NCI-H1417 (cell line): Measurements from ENCODE around the gene GFPT2.

ENCODE experiments used
- DNase-seq, 3 experiments: peaks; one replicate each; lab custom pipeline; 2025; lab: John Stamatoyannopoulos, UW

Gene GFPT2

DNA sequence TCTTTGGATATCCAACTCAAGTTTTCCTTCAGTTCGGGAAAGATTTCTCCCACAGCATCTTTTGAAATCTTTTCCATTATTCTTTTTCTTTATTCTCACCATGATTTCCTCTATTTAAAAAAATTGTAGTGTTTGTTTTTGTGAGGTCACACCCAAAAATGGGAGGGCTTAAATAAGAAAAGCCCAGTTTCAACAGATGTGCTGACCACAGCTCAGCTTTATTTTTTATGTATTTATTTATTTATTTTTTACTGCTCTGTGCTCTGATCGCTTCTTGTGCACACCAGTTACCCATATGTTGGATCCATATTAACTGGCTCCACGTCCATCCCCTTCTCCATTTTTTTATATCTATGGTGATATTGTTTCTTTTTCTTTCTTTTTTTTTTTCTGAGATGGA is 20.3 kb downstream of the GFPT2 start:
- no peak for DNase-seq

DNA sequence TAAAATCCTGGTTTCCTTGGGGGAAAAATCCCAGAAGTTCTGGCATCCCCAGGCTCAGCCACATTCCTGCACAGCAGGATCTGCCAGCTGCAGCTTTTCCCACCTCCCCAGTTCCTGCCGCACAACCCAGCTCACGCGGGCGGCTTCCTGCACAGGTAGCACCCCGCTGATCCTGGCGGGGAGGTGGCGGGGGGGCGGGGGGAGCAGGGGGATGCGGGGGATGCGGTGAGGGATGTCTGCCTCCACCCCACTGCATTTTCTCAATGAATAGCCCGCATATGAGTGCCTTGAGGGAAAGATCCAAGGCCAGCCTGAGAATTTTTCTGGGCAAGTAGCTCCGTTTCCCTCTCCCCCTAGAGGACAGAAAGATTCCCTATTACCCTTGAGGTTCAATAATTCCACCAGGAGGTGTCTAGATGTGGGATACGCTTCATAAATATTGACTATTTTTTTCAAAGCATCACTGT is 21.1 kb downstream of the GFPT2 start:
- DNase-seq, result peak in 1 of 3 experiments; percentile 18

DNA sequence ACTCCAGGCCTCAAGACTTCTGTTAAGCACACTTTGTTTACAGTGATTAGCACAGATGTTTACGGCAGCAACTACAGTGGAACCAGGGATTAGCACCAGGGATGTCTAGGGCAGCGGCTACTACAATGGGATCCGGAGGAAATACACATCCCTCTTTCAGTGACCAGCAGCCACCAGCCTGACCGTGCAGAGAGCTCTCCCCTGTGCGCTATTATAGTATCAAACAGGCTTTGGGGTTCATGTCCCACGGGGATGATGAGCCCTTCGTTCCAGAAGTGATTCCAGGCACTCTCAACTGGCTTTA is 21.5 kb downstream of the GFPT2 start:
- no peak for DNase-seq

DNA sequence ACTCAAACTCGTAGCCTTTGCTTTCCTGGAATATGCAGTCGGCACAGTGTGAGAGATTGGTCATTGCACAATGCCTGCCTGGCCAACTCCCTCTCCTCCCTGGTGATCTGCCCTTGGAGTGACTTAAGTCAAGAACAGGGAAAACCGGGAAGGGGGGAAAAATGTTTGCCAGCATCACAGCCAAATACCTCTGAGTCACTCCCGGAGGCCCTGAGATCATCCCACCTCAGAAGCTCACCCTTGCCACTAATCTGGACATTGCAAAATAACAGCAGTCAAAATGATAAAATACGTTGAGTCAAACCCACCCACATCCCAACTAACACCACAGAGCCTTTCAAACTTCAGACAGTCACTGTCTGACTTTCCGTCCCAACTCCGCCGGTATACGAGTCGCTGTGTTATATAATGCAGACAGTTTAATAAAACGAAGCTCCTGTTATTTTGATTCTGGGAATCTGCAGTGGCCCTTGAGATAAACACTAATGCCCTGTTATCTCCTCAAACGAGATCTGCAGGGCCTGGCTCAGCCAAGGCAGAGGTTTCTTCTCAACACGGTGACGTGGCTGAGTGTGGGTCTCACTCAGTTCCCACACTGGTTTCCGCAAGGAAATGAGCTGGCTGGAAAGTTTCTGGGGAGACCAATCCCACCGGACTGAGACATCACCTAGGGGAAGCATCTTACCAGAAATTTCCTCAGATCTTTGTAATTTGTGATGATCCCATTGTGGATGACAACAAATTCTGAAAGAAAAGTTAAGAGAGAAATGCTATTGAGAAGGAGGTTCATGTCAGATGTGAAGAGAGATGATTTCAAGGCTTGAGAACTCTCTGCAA is 22.1 kb downstream of the GFPT2 start:
- DNase-seq, result no peak

DNA sequence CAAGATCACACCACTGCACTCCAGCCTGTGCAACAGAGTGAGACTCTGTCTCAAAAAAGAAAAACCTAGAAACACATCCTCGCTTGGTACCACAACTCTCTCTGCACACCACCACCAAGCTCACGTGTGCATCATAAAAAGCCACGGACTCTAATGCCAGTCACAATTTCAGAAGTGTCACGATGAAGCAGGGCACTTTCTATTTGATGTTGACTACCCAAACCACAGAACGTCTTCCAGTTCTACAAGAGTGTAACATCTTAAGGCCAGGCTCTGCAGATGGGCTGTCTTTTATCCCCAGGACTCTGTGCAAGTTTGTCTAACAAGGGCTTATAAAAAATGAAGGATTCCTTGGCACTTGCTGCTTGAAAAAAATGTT is 22.9 kb downstream of the GFPT2 start:
- no peak for DNase-seq

DNA sequence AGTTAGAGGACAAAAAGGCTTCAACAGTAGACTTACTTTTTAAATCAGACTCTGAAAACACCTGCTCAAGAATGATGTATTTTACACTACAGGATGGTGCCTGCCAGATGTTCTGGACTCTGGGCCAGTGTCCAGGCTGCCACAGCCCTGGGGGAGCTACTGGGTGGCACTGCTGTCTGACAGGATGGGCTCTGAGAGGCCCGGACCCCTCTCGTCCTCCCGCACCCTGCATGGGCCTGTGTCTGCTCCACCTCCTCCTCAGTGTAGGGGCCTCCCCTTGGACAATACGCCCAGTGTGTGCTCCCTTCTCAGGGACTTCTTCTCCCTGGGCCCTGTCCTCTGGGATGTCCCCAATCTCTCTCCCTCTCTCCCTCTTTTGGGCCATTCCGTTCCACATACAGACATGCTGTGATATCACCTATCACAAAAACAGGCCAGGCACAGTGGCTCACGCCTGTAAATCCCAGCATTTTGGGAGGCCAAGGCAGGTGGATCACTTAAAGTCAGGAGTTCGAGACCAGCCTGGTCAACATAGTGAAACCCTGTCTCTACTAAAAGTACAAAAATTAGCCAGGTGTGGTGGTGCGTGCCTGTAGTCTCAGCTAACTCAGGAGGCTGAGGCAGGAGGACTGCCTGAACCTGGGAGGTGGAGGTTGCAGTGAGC is 23.4 kb downstream of the GFPT2 start:
- no peak for DNase-seq

DNA sequence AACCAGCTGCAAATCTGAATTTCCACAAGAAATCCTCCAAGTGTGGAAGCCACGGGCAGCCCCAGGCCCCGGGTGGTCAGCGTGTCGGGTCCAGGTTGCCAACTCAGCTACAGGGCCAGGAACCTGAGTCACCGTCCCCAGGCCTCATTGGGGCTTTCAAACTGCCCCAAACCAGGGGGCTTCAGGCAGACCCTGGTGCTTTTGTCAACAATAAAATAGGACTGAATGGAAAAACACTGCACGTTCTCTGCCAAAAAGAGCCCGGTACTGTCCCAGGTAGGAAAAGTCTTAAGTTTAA is 24.0 kb downstream of the GFPT2 start:
- DNase-seq, result no peak

DNA sequence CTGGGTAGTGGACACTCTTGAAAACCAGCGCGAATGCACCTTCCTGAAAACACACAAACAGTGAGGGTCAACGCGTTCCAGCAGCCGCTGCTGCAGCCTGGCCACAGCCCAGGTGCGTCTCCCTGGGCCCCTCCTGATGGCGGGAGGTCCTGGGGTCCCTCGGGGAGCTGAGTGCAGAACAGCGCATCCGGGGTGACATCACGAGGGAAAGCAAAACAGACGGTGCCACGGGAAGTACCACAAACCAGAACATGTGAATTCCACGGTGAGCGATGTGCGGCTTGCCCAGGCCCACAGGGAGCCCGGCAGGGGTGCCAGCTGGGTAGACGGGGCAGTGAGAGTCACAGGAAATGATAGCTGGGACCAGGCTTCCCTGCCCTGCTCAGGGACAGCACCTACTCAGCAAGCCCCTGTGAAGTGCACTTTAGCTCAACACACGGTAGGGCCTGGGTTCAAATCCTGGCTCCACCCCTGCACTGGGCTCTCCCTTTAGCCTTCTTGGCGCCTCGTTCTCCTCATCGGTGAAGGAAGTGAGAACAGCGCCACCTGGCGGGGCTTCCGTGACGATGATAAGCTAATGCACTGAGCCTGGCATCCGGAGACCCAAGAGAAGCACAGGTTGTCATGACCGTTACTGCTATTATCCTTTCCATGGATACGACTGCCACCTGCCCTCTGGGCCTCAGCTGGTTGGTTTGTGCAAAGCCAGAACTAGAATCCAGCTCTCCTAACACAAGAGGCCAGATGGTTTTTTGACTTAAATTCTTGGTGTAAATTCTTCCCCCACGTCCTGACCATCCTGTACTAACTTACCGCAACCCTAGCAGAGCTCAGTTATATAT is 24.6 kb downstream of the GFPT2 start:
- DNase-seq, result peak; percentile 72 to 87 (median 74)

DNA sequence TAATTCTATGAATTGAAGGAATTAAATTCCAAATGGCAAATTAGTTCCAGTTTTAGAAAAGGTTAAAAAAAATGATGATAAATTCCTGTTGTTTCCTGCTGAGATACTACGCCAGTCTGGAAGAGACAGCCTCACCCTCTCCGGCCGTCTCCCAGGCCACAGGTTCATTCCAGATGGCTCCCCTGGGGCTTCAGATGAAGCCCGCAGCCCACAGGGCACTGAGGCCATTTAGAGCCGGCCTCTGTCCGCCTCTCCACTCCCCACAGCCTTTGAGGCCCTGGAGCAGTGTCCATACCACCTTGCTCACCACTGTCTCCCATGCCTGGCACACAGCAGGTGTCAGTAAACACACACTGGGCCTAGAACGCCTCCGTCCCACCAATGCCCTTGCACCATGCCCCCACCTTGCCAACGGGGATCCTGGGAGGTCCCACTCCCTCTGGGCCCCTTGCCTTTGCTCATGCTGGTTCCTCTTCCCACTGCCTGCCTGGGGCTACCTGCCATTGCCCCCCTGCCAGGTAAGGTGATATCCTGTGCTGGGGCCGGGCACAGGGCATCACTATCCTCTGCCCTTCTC is 26.1 kb downstream of the GFPT2 start:
- DNase-seq, result no peak

DNA sequence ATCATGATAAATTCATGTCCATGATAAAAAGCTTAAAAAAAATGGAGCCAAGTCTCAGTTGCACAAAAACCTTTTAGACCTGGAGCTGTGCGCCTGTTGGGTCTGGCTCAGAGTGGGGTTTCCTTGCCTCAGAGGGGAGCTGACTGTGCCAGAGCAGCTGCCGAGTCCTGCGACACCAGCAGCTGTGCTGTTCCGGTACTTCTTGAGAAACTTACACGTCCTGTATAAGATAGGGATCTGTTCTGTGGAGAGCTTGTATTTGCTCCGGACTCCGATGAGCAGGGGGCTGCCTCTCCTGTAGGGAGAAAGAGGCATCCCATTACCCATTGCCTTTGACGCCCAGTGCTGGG is 28.6 kb downstream of the GFPT2 start:
- DNase-seq, result no peak

DNA sequence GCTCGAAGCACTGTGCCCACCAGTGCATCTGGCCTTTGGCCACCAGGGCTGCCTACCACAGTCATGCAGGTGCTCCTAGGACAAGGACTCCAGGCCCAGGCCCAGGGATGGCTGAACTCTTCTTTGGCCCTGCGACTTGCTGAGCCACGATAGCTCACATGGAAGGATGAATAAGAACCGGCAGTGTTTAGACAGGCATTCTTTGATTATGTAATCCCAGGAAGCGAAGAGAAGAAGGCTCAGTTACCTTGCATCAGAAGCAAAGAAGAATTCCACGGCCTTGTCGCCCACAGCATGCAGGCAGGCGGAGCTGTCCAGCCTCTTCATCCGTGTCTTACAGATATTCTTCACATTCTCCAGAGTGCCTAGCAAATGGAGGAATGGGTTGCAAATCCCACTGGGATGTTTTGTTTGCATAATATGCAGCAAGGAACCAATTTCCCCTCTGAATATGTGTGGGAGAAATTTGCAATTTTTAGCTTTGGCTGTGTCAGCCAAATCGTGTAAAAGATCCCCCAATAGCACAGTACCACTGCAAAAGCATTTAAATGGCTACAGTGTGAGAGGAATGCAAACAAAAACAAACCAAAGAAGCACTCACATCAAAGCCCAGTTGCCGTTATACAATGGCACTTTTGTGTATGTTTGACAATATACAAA is 29.1 kb downstream of the GFPT2 start:
- no peak for DNase-seq

DNA sequence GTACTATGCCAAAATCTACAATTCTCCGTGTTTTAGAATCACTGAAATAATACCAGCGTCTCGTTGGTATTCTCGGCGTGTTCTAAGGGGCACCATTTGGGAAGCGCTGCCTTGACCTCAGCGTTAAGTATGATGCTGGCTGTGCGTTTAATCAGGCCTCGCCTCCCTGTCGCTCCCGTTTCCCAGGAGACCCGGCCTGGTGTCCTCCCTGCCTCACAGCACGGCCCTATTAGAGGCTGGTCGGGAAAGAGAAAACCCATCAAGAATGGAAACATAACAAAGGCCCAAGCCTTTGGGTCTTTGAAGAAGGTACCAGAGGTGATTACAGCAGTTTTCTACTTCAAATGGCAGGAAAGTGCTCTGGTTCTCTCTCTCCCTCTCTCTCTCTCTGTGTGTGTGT is 30.0 kb downstream of the GFPT2 start:
- DNase-seq, result no peak

DNA sequence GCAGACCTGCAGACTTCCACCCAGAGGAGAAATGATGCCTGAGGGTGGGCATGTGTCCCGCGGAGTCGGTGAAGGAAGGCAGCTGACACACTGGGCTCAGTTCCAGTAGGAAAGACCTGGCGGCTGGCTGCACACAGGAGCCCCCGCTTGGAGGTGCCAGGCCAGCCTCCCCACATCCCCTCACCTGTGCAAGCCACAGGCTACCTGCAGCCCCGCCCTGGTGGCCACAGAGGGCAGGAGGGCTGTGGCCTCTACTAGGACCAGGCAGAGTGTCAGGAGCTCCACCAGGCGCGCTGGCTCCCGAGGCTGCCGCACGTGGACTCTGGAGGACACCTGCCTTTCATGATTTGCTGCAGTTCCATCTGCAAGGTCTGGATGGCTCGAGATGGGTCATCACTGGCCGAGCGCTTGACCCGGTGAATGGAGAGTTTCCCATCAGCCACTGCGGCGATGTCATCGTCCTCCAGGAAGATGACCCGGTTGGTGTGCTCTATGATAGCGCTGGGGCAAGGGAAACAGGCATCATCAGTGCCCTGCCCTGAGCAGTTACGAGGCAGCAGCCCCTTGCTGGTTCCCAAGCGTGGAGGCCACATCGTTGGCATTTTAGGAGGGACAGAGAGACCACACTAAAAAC is 34.6 kb downstream of the GFPT2 start:
- DNase-seq, result no peak

DNA sequence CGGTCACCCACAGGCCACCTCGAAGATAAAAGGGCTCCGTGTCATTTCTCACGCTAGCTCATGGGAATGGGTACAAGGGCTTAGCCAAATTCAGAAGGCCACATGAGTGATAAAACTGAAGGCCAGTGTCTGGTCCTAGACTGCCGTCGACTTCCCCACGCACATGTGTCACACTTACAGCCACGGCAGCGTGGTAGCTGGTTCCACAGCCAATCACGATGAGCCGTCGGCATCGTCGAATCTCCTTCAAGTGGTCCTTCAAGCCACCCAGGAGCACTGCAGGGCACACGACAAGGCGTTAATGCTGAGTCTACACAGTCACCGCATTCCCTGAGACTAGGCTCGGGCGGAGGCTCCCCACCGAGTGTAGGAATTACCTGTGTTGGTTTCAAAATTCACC is 36.5 kb downstream of the GFPT2 start:
- DNase-seq, result no peak

DNA sequence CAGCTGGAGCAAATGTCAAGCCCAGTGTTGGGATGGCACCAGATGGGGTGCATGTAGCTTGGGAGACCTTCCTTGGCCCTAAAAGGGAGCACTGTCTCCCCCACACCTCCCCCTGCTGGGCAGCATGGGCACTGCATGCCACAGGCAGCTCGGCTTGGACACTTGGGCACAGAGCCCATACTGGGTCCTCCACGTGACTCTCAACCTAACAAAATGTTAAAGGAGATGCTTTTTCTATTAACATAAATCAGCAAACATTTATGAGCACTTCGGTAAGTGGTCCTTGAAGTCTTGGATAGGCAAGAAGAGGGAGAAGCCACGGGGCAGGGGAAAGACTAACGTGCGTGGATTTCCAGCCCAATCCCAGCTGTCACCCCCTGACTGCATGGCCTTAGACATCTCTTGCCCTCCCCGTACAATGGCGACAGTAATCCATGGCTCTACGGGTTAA is 37.3 kb downstream of the GFPT2 start:
- DNase-seq, result peak in 2 of 3 experiments; percentile 14 to 19

DNA sequence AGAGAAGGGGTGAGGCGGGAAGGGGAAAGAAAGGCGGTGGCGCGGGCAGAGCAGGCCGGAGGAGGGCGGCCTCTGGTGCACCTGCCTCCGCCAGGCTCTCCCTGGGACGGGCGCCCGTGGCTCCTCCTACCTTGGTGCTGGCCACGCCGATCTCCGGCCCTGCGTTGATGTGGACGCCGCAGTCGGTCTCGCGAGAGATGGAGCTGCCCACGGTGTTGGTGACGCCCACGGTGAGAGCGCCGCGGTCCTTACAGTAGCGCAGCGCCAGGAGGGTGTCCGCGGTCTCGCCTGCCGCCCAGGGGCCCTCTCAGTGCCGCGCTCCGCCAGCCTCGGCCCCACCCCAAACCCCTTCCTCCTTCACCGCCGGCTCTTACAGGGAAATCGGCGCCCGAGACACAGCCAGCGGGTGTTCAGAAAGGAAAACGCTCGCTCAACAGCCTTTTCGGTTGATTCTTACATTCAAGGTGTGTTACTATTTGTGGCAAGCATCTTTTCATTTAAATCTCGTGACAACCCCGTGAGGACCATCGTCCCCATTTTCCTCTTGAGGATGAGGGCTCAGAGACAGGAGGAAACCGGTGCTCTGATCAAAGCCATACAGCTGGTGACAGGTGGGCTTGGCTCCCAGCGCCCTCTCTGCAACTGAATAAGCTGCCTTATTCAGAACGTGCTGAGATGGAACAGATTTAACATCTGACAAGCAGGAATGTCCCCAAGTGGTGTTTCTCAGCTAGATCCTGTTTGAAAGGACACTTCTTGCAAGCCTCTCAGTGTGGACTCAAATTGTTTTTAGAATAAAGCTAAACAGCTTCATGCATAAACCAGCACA is 39.2 kb downstream of the GFPT2 start:
- no peak for DNase-seq

DNA sequence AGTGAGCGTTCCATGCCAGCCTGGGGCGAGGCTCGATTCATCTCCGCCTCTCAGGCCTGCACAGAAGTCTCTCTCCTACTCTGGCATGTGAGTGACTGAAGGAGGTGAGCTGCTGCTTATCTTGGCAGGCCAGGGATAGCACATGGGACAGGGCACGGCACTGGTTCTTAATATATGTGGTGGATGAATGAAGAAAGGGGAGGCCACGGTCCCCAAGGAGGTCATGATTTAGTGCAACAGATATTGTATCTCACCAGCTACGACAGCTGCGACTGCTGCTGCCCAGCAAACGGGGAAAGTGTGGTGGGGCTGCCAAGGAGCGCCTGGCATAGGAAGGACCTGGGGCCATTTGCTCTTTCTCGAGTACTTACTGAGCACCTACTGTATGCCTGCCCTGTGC is 41.9 kb downstream of the GFPT2 start:
- DNase-seq, result no peak

DNA sequence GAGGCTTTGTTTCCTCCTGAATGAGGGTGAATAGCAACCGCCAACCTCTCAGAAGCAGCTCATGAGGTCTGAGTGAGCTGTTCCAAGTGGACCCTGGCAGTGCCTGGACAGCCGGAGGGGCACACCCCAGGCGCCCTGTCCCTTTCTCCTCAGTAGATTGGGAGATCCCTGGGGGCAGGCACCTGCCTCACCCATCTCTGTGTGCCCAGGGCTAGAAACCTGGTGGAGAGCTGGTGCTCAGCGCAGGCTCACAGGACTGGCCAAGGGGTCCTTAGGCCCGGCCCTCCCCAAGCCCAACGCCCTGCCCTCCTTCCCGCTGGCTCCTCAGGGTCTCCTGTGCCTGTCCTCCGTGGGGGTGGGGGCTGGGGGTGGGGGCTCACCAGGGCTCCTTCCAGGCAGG is 46.3 kb downstream of the GFPT2 start:
- no peak for DNase-seq

DNA sequence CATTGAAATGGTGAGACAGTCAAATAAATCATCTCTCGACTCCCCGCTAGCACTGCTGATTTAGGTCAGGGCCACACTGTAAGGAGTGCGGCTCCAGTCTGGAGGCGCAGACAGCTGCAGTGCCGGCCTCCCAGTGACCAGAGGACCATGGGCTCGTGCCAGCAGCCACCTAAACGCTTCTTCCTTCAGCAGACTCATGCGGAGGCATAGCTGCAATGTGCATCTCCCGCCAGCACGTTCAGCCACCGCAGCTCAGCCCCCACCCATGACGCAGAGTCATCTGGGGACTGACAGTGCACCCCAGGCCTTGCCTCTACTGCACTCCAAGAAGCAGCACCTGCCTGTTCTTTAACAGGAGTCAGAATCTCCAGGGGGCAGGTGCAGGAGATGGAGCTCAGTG is 47.7 kb downstream of the GFPT2 start:
- DNase-seq, result peak in 2 of 3 experiments; percentile 8 to 52
